G401.6 (cell line): Measurements from ENCODE around the gene VEGFD.

Experiments used
- FAIRE-seq: peaks from 2 replicates; lab custom pipeline; 2012; peaks lifted over from hg19 to GRCh38; lab: Jason Lieb, UNC

The VEGFD gene

GRCh38 chrX:15301924-15302323 lies 82.3 kb downstream of the VEGFD start:
- FAIRE-seq, result no peak

GRCh38 chrX:15299941-15300851 lies 84.0 kb downstream of the VEGFD start:
- FAIRE-seq, result peak; percentile 93

GRCh38 chrX:15298780-15299179 lies 85.4 kb downstream of the VEGFD start:
- no peak for FAIRE-seq

- FAIRE-seq, result no peak
Measured at GRCh38 chrX:15298201-15298600, 86.0 kb downstream of the VEGFD start.
